ENCODE measurements around the gene ARMH4. TPM values are rescaled to one million over a fixed set of nuclear protein-coding genes. Genes with fewer than 3 reads are reported as not detected.

Gene ARMH4, protein sequence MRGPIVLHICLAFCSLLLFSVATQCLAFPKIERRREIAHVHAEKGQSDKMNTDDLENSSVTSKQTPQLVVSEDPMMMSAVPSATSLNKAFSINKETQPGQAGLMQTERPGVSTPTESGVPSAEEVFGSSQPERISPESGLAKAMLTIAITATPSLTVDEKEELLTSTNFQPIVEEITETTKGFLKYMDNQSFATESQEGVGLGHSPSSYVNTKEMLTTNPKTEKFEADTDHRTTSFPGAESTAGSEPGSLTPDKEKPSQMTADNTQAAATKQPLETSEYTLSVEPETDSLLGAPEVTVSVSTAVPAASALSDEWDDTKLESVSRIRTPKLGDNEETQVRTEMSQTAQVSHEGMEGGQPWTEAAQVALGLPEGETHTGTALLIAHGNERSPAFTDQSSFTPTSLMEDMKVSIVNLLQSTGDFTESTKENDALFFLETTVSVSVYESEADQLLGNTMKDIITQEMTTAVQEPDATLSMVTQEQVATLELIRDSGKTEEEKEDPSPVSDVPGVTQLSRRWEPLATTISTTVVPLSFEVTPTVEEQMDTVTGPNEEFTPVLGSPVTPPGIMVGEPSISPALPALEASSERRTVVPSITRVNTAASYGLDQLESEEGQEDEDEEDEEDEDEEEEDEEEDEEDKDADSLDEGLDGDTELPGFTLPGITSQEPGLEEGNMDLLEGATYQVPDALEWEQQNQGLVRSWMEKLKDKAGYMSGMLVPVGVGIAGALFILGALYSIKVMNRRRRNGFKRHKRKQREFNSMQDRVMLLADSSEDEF
- total RNA-seq (2022; extraction: Qiagen RNA extraction; ENCODE audit: low read depth), result 0.36 to 0.64 TPM (median 0.49 TPM) in 5 replicates

DNA sequence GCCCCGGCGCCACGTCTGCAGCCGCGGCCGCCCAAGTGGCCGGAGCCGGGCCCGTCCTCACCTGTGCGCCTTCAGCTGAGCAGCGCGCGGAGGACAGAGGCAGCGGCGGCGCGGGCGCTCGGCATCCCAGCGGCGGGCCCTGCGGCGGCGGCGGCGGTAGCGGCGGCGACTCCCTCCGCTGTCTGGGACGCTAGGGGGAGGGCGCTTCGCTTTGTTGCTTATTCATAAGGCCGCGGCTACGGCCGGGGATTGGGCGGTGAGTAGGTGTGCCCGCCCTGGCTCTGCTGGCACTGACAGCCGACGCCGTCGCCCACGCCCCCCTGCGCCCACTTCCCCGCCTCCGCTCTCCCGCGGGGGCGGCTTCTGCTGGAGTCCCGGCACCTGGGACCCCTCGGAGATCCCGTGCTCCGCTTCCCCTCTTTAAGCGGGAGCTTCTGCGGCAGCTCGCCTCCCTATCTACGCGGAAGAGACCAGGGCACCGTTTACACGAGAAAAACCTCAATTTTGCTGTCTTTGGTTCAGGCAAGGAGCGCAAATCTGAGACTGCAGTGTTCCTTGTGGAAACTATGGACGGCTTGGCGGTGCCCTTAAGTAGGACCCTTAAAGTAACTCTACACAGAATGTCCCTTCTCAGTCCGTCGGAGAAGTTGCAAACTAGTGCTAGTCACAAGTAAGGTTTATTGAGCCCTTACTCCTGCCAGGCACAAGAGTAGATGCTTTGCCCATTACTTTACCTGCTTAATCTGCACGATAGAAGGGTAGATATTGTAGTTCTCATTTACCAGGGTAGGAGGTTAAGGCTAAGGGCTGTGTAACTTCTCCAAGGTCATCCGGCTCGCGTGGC lies at the start of gene ARMH4:
Gene ARMH4 (minus strand): TSS at position 200 of the 844 bp plus-strand sequence. CDS start 12,855 bp downstream, outside the sequence.

DNA sequence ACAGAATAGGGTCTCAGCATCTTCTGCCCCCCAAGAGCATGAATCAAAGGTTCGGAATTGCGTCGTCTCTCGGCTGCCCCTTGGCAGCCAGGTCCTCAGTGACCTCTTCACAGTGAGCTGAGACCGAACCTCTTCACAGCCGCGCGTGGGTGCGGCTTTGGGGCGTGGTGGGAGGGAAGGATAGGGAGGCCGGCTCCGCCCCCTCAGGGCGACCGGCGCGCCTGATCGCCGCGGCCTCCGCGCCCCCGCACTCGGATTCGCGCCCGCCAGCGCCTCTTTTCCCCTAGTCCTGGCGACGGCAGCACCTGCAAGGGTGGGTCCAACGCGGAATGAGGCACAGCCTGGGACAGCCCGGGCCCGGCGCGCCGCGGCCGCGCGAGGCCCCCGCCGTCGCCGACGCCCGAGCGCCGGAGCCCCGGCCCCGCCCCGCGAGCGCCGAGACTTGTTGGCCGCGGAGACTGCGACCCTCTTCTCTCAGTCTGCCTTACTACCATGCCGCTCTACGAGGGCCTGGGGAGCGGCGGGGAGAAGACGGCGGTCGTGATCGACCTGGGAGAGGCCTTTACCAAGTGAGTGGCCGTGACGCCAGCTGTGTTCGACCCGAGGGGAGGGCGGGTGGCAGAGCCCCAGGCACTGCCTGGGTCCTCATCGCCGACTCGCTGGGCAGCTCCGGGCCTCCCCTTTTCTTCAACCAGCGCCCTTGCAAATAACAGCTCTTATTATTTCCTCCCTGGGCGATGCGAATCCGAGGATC lies 47.9 kb upstream of the ARMH4 start, which contains the start of gene ACTR10:
Gene ACTR10 (plus strand): TSS at position 424 of the 754 bp plus-strand sequence. CDS start 69 bp downstream, at position 493.

Other genes with a start within 250 kb of the ARMH4 start
- gene ACTR10, start 47.9 kb upstream of the ARMH4 start, total RNA-seq (2022; extraction: Qiagen RNA extraction; ENCODE audit: low read depth), result 43.2 to 51.5 TPM (median 46.4 TPM) in 5 replicates
- gene PSMA3, start 92.6 kb upstream of the ARMH4 start, total RNA-seq (2022; extraction: Qiagen RNA extraction; ENCODE audit: low read depth), result 187 to 260 TPM (median 201 TPM) in 5 replicates
- 2.8 to 5.5 TPM (median 5.0 TPM) in 5 replicates for gene ARID4A, start 146.3 kb upstream of the ARMH4 start, total RNA-seq (2022; extraction: Qiagen RNA extraction; ENCODE audit: low read depth)
- gene TOMM20L, start 243.7 kb upstream of the ARMH4 start, total RNA-seq (2022; extraction: Qiagen RNA extraction; ENCODE audit: low read depth), result not detected in 5 replicates

Data from A549 treated with GW870086 at 1 μM for 4 hours (cell line).